Esophagus muscularis mucosa (tissue), 3 donors: ENCODE measurements around the gene JARID2.

ENCODE experiments used
- CTCF ChIP-seq, 3 experiments: fragments of 200-600 bp in 2 of 3; fragments of 450-650 bp in 1 of 3; sonication (generic) in 2 of 3; IDR thresholded peaks; one replicate each; pipeline ENCODE4 v1.5.1; 2017 to 2019; ENCODE audit warnings: antibody characterized with exemption in 3 of 3, mild to moderate bottlenecking in 2 of 3, moderate library complexity in 1 of 3
- EP300 ChIP-seq: sonication (generic); formaldehyde crosslinking; IDR thresholded peaks from one replicate; pipeline ENCODE4 v1.6.1; 2017; ENCODE audit warnings: antibody characterized with exemption

DNA sequence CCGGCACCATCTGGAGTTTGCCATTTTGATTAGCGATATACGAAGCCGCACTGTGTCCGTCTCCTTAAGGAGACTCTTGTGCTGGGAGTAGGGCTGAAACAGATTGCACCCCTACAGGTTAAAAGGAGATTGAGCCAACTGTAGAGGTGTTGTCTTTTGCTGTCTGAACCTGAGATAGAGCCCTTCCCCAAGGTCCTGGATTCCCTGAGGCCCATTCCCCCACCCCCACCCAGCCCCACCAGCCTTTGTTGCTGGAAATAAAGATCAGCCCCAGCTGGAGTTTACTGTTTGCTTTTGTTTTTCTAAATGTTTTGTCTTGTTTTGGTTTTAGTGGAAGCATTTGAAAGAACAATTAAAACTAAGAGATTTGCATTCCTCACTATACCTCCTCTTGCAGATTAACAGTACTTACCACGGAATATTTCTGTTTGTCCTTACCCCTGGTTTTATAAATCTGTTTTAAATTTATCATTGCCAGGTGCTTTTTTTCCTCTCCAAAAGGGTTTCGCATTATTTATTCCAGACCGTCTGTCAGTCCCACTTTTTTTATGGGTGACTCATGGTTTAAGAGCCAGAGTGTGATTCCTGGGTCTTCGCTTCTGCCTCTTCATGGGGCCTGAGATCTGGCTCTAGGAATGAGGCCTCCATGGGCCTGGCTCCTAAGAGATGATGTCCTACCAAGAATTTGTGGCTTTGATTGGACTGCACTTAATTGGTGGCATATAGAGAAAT is 247.7 kb downstream of the JARID2 start:
- TF ChIP-seq CTCF (IDR thresholded peaks at IDR 0.05) (no peak), EP300 (no peak)
